AG08395 (cell line): ENCODE measurements around the gene PLCD1.

Experiments
- DNase-seq: peaks from one replicate; pipeline ENCODE4 v3.0.0; 2012; ENCODE audit warnings: mixed read lengths, low spot score

Gene PLCD1

DNA sequence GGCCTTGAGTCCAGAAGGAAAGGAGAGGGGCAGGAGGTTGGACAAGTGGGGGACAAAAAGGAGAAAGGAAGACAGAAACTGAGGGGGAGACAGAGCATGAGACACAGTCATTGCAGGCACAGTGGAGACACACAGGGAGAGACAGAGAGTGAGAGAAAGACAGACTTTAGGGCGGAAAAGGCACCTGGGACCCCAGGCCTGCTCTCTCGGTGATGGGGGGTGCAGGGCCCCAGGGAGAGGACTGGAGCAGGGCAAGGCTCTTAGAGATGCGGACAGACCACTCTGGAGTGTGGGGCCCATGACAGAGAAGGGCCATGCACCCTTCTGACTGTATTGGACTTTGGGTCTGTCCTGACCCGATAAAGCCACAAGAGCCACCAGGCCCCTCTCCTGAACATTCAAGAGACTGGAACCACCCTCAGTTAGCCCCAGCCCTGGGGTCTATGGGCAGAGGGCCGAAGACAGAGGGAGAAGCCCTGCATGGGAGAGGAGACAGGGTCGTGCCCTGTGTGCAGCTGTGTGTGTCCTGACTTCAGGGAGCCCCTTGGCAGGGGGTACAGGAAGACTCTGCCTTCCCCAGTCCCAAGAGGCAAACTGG is 12.5 kb downstream of the PLCD1 start:
- DNase-seq, result no peak

DNA sequence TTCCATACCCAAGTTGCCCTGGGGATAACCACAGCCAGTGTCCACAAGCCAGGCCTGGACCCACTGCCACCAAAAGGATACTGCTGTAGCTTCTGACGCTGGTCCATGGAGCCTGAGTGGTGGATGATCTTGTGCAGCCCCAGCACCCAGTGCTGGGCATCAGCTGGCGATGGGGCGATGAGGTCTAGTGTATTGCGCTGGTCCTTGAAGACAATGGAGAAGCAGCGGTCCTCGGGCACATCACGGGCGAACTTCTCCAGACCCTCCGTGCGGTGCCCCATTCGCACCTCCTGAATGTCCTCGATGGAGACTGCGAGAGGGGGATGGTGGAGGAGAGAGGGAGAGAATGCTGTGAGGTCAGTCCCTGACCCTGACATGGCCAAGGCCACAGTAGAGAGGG is 13.0 kb downstream of the PLCD1 start:
- no peak for DNase-seq

DNA sequence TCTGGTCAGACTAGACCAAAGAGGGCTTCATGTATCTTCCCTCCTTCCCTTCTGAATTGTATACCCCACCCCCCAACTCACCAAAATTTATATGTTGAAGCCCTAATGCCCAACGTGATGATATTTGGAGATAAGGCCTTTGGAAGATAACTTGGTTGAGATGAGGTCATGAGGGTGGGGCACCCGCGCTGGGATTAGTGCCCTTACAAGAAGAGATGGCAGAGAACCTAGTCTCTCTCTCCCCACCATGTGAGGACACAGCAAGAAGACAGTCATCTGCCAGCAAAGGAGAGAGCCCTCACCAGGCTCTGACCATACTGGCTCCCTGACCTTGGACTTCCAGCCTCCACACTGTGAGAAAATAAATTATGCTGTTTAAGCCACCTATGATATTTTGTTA is 13.5 kb downstream of the PLCD1 start:
- no peak for DNase-seq

DNA sequence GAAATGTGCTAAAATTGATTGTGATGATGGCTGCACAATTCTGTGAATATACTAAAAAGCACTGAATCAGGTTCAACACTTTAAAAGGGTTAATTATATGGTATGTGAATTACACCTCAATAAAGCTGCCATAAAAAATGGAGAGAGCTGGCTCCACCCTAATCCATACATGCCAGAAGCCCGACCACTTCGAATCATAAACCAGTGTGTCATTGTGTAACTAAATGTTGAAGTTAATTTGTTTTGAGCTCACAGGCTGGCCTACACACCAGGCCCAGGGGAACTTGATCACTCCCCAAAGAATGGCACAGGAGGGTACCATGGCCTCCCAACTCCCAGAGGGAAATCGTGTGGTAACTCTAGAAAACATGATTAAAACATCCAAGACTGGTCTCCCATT is 14.0 kb downstream of the PLCD1 start:
- DNase-seq, result no peak

DNA sequence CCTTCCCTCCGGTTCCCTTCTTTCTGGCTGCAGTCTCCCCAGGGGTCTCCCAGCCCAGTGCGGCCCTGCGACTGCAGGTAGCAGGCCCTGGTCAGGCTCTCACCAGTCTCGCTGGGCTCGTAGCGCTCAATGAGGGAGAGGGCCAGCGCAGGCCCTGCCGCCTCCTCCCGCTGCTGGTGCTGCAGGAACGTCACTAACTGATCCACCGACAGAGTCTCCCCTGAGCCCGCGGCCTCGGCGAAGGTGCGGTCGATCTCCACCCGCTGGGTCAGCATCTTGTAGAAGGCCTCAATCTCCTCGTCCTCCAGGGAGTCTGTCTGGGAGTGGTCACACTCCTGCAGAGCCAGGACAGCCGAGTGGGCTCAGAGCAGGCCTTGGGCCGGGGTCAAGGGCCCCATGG is 18.3 kb downstream of the PLCD1 start:
- DNase-seq, result no peak

DNA sequence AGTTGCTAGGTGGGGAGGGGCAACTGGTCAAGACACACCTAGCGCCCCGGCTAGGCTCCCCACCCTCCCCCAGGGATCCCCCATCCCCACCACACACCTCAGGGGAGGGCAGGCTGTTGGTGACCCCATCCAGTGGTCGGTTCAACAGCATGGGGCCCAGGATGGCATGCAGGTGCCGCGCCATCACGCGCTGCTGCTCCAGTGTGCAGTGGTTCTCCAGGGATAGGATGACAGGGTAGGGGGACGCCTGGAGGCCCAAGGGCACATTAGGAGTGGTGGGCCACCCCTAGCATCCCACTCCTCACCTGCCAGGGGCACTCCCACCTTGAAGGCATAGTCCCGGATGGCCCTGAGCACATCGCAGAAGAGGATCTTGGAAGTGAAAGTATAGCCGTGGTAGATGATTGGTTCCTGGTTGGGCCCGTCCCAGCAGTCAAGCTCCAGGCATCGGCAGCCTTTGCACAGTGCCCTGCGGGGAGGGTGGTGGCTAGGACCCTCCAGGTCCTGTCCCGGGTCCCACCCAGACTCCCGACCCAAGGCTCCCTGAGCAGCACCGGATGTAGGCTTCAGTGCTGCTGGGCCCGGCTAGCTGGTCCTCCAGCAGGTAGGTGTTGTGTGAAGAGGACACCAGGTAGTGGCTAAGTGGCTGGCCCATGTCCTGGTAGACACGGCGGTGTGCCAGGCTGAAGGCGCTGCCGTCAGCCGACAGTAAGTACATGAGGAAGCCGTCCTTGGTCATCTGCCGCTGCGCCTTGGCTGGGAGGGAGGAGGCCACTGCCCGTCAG is 19.4 kb downstream of the PLCD1 start:
- DNase-seq, result no peak

DNA sequence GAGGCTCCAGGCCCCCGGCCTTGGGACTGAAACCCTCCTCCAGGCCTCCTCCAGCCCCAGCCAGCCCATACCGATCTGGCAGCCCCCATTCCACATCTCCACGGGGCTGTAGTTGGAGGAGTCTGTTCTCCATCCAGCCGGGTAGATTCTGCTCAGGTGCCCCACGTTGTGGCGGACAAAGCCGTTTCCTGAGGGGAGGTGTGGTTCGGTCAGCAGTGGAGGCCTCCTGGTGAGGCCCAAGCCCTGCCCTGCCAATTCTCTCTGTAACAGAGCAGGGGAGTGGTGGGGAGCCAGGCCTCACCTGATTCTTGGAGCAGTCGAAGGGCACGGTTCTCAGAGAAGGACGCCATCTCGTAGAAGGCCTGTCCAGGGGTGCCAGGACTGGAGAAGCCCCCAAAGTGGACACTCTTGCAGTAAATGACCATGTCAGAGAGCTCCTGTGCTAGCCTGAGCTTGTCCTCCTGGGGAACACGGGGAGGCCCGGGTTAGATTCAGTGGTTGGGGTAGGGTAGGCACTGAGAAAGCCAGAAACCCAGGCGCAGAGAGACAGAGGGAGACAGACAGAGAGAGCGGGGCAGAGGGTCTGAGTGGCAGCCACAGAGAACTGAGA is 20.4 kb downstream of the PLCD1 start:
- DNase-seq, result no peak

DNA sequence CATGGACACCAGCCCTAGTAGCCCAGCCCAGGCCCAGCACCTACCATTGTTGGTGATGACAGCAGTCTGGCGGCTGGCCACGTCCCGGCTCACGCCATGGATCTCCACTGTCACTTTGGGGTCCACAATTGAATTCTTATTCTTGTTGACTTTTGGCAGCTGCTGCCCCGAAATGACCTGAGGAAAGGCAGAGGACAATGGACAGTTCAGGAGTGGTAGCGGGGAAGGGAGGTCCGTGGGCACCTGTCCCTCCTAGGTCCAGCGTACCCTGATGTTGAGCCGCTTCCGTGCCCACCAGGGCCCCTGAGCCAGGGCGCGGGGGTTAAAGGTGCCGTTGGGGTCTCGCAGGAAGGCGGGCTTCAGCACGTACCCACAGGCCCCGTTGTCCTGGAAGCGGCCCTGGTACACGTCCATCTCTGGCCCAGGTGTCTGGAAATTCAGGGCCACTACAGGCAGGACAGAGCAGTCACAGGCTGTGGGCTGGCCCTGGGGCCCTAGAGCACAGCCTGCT is 21.2 kb downstream of the PLCD1 start:
- no peak for DNase-seq

DNA sequence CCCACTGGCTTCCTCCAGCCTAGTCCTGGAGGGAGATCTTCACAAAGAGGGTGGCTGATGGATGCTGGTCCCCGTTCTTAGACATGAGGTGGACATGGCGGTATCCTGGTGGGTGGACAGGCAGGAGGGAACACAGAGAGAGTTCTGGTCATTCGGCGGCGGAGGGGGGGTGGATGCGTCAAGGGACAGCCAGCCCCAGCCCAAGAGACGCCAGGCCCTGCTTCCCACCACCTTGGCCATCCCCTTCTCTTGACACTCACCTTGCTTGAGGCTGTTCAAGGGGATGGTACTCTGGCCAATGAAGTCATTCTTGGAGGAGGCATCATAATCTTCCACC is 21.7 kb downstream of the PLCD1 start:
- no peak for DNase-seq

DNA sequence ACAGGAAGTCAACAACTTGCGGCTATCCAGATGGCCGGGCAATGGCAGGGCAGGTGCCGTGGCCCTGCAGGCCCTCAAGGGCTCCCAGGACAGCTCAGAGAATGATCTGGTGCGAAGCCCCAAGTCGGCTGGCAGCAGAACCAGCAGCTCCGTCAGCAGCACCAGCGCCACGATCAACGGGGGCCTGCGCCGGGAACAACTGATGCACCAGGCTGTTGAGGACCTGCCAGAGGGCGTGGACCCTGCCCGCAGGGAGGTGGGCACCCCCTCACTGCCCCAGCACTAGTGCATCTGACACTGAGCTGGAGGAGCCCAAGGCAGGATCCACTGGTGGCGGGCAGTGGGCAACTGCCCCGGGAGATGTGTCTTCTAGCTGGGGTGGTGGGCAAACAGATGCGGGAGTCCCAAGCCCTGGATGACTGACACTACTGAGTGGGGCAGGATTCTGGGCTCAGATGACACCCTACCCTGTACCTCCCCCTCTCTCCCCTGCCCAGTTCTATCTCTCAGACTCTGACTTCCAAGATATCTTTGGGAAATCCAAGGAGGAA is 22.9 kb downstream of the PLCD1 start:
- DNase-seq, result no peak

DNA sequence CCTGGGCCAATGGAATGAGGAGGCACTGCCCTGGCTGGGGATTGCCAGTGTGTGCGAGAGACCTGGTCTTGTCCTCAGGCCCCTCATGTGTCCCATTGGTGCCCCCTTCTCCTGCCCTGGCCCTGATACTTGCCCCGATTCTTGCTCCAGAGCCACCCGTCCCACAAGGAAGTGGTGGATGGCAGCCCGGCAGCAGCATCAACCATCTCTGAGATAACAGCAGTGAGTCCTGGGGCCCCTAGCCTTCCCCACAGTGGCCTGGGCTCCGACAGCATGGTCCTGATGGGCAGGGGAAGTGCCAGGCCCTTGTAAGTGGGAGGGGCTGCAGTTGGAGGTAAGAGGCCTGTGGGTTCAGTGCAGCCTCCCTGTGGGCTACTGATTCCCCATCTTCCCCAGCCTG is 23.4 kb downstream of the PLCD1 start:
- no peak for DNase-seq

DNA sequence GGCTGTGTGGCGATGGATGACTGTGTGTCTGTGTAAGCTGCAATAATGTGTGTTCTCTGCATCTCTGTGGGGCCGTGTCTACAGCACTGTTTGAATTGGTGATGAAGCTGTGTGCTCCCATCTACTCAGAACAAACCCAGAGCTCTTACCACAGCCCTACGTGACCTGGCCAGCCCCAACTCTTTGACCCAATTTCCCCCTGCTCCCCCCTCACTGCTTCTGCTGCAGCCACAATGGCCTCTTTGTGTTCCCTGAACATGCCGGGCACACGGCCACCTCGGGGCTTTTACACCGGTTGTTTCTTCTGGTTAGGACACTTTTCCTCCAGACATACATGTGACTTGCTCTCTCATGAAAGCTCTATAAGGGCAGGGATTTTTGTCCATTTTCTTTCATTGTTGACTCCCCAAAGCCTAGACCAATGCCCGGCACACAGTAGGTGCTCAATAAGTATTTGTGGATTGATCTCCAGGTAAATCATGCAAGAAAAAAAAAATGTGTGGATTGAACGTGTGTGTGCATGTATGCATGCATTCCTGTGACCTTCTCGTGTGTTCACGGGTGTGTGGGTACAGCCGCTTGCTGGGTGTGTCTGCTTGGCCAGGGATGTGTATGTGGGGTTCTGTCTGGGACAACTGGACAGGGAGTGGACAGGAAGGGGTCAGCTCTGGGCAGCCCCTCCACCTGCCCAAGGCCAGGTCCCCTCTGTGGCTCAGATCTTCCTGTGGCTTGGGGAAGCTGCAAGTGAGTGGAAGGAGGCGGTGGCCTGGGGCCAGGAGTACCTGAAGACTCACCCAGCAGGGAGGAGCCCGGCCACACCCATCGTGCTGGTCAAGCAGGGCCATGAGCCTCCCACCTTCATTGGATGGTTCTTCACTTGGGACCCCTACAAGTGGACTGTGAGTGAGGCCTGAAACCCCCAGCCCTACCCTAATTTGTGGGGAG is 24.1 kb downstream of the PLCD1 start:
- no peak for DNase-seq

DNA sequence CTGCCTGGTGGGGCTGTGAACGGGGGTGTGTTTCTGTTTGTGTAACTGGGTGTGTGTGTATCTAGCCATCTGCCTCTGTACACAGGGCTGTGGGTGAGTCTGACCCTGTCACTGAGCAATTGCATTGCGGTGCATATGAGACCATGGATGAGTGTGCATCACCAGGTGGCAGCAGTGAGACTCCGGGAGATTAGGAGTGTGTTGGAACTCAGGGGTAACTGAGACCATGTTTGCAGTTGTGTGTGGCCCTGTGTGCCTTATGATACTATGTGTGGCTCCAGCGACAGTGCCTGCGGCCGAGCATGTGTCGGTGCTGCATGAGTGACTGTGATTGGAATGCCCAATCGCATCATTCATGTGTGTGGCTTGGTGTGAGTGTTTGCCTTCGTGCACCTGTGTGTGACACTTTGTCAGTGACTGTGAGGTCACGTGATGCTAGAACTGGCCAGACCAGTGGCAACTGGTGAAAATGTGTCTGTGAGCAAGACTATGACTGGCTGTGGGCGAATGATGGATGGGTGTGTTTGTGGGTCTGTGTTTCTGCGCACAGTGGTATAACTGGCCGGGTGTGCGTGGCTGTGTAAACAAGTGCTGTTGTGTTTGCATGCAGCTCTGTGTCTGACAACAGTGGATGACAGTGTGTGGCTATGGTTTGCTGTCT is 24.9 kb downstream of the PLCD1 start:
- peak; percentile 78 for DNase-seq

DNA sequence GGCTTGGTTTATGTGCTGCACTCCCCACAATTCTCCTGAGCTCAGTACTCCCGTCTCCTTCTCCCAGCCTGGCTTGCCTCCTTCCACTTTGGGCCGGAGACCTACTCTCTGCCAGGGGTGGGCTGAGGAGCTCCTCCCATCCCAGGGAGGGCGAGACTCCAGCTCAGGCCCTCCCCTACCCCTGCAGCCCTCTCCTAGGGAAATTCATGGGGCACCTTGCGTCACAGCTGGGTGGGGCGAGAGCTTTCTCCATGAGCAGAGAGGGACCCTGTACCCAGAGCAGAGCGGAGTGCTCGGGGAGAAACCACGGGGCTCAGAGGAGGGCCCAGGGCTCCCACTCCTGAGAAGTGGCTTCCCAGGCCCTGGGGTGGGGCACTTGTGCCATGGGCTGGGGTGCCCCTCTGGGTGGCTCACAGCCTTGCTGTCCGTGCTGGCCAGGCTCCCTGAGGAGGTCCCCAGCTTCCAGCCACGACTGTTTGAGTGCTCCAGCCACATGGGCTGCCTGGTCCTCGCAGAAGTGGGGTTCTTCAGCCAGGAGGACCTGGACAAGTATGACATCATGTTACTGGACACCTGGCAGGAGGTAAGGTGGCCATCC is 25.5 kb downstream of the PLCD1 start:
- DNase-seq, result no peak

DNA sequence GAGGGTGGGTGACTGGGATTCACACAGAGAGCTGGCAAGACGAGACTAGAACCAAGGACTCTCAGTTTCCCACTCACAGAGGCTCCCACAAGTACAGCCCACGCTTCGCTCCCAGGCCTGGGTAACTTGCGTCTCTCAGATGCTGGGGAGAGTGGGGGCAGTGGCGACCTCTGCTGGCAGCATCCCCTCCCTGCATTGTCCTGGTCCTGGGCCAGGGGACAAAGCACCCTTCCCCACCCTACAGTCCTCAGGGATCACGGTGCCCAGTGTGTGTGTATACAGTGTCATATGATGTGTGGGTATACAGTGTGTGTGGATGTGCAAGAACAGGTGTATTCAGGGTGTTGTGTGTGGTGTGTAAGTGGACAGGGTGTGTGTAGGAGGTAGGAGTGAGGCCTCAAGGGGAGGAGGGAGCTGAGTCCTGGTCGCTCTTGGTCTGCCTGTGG is 26.0 kb downstream of the PLCD1 start:
- DNase-seq, result peak; percentile 62

DNA sequence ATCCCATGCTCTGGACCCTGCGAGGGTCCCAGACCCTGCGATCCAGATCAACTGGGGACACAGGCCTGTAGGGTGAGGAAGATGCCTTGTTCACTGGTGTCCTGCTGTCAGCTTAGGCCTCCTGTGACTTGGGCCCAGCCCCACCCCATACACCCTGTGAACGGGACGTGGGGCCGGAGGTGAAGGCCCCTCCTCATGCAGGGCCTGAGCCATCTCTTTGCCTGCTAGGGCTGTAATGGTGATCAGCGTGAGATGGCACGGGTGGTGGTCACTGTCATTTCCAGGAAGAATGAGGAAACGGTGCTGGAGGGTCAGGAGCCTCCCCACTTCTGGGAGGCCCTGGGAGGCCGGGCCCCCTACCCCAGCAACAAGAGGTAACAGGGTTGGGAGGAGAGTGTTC is 26.5 kb downstream of the PLCD1 start:
- no peak for DNase-seq

DNA sequence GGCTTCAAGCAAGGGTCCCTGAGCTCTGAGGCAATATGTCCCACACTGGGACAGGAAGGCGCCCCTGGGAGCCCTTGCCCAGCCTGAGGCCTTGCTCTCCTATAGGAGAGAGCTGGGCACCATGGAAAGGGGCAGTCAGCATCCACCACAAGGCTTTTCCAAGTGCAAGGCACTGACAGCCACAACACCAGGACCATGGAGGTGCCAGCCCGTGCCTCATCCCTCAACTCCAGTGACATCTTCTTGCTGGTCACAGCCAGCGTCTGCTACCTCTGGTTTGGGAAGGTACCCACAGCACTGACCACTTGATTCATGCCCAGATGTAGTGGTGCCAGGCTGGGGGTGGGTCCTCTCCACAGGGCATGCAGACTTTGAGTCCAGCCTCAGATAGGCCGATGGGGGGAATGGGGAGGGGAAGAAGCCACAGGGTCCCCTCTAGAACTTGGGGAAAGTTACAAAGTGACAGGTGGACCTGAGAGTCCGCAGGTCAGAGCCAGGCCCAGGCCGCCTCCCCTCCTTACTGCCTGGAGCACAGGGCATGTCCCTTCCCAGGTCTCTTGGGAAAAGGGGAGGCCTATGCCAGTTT is 27.1 kb downstream of the PLCD1 start:
- no peak for DNase-seq

DNA sequence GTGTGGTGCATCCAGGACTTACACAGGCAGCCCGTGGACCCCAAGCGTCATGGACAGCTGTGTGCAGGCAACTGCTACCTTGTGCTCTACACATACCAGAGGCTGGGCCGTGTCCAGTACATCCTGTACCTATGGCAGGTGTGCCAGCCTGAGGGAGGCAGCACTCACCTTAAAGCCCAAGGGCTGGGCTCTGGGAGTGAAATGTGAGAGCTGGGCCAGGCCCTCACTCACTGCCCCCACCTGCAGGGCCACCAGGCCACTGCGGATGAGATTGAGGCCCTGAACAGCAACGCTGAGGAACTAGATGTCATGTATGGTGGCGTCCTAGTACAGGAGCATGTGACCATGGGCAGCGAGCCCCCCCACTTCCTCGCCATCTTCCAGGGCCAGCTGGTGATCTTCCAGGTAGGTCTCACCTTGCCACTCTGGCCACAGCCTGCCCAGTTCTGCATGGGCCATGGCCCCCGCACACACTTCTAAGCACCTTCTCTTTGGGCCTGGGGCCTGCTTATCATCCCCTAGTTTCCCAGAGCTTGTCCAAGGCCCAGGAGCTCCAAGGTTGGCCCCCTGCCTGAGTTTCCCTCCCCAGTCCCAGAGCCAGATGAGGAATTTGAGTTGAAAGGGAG is 27.9 kb downstream of the PLCD1 start:
- DNase-seq, result no peak

DNA sequence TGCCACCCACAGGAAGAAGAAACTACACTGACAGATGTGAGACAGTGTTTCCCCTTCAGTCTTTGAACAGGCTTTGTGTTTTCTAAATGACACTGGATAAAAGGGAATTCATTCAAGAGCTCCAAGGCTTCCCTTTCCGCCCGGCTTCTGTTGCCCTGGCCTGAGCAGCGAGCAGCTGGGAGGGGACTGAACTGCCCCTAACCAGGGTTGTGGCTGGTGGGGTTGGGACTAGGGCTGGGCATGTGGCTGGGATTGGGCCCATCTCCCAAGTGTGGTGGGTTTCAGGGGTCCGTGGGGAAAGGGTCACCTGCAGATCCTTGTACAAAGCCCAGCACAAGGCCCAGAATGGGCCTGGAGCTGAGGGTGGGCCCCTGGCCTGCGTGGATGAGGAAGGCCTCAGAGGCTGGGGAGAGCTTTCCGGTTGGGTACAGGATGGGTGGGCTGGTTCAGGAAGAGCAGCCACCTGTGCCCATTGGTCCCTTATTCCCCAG is 28.4 kb downstream of the PLCD1 start:
- DNase-seq, result no peak
